GM21717 (cell line): ENCODE measurements around the gene CERS1.

Experiments used
- ATAC-seq: cut with Tn5 transposase; IDR thresholded peaks from one replicate; pipeline ENCODE4 v1.9.1; 2021; ENCODE audit warnings: mild to moderate bottlenecking, moderate library complexity; ENCODE audit not compliant: unreplicated experiment

CERS1 gene

GRCh38 chr19:18899624-18900560 is 3.9 kb upstream of the CERS1 start:
- ATAC-seq = no peak

- ATAC-seq = no peak
These were observed 2.9 kb upstream of the CERS1 start for GRCh38 chr19:18898607-18899408.

GRCh38 chr19:18898081-18898606 is 2.2 kb upstream of the CERS1 start:
- no peak for ATAC-seq

GRCh38 chr19:18897094-18898029 is 1.4 kb upstream of the CERS1 start:
- ATAC-seq = no peak

- no peak for ATAC-seq
These were observed 473 bp upstream of the CERS1 start for GRCh38 chr19:18896421-18896841.

GRCh38 chr19:18895038-18895823 is 727 bp downstream of the CERS1 start:
- ATAC-seq = no peak

GRCh38 chr19:18894254-18895037 is 1.5 kb downstream of the CERS1 start:
- ATAC-seq = no peak

GRCh38 chr19:18893587-18894253 is 2.2 kb downstream of the CERS1 start:
- ATAC-seq = no peak

GRCh38 chr19:18889949-18890745 is 5.8 kb downstream of the CERS1 start:
- ATAC-seq = no peak

- ATAC-seq = no peak
These were observed 9.0 kb downstream of the CERS1 start for GRCh38 chr19:18886972-18887371.

- no peak for ATAC-seq
These were observed 12.2 kb downstream of the CERS1 start for GRCh38 chr19:18883526-18884304.

- no peak for ATAC-seq
These were observed 14.5 kb downstream of the CERS1 start for GRCh38 chr19:18881491-18881890.

- ATAC-seq = no peak
These were observed 16.2 kb downstream of the CERS1 start for GRCh38 chr19:18879579-18880373.

GRCh38 chr19:18878858-18879578 is 16.9 kb downstream of the CERS1 start:
- no peak for ATAC-seq

GRCh38 chr19:18878058-18878797 is 17.7 kb downstream of the CERS1 start:
- ATAC-seq = no peak
